Measurements from ENCODE around the gene MARK4.
"Not testable (repeated sequence)": the region's sequence is repeated elsewhere in the genome, so short reads cannot be mapped to it uniquely, and the experiment has no call there.

Gene MARK4

DNA sequence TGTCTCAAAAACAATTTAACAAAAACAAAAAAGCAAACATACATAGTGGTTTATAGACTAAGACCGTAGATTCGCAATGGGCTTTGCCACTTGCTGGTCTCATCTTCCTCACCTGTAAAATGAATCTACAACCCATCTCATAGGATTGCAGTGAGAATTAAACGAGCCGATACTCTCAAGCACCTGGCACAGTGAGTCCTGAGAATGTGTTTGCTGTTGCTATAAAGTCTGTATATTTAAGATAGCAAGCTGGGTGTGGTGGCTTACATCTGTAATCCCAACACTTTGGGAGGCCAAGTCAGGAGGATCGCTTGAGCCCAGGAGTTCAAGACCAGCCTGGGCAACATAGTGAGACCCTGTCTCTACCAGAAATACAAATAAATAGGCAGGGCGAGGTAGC is 28.3 kb upstream of the MARK4 start:
- TF ChIP-seq, protein P1, sequence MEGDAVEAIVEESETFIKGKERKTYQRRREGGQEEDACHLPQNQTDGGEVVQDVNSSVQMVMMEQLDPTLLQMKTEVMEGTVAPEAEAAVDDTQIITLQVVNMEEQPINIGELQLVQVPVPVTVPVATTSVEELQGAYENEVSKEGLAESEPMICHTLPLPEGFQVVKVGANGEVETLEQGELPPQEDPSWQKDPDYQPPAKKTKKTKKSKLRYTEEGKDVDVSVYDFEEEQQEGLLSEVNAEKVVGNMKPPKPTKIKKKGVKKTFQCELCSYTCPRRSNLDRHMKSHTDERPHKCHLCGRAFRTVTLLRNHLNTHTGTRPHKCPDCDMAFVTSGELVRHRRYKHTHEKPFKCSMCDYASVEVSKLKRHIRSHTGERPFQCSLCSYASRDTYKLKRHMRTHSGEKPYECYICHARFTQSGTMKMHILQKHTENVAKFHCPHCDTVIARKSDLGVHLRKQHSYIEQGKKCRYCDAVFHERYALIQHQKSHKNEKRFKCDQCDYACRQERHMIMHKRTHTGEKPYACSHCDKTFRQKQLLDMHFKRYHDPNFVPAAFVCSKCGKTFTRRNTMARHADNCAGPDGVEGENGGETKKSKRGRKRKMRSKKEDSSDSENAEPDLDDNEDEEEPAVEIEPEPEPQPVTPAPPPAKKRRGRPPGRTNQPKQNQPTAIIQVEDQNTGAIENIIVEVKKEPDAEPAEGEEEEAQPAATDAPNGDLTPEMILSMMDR (IDR thresholded peaks at IDR 0.05; ENCODE audit: borderline replicate concordance, insufficient read depth, low read depth, low read length) = no peak
- no peak overlapping the region for H3K4me3 ChIP-seq (ENCODE audit: low read depth, low read length)

DNA sequence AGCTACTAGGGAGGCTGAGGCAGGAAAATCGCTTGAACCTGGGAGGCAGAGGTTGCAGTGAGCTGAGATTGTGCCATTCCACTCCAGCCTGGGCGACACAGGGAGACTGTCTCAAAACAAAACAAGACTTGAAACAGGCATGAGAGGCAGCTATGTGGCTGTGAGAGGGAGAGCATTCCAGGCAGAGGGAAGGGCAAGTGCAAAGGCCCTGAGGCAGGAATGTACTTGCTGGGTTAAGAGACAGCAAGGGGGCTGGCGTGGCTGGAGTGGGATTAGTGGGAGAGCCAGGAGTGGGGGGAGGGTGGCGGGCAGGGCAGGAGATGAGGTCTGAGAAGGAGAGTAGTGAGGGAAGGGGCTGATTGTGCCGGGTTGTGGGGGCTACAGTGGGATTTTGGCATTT is 27.2 kb upstream of the MARK4 start:
- no peak overlapping the region for H3K4me3 ChIP-seq (ENCODE audit: low read depth, low read length)
- TF ChIP-seq, protein P1 (IDR thresholded peaks at IDR 0.05; ENCODE audit: borderline replicate concordance, insufficient read depth, low read depth, low read length) = no peak

DNA sequence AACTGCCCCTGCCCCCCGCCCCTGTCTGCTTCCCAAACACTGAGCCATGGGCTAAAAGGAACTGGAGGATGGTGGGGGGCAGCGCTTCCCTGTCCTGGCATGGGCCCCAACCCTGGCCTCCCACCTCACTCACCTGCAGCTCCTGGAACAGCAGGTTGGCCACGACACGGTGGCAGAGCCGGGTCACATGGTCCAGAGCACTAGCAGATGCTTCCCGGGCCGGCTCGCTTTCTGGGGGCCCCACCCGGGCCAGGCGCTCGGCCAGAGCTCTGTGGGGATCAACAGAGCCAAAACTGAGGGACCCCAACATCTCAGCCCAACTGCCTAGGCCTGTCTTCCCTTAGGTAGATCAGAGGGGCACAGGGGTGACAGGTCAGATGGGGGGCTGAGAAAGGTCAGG is 26.4 kb upstream of the MARK4 start:
- H3K4me3 ChIP-seq (ENCODE audit: low read depth, low read length) = no peak overlapping the region
- TF ChIP-seq, protein P1 (IDR thresholded peaks at IDR 0.05; ENCODE audit: borderline replicate concordance, insufficient read depth, low read depth, low read length) = no peak

DNA sequence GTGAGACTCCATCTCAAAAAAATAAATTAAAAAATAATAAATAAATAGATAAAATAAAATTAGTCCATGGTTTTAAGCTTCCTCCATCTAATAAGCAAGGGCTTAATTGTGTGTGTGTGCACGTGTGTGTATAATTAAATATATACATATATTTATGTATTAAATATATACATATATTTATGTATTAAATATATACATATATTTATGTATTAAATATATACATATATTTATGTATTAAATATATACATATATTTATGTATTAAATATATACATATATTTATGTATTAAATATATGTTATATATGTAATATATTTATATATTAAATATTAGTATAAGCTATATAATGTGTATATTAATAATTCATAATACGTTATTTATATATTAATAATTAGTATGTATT is 22.0 kb upstream of the MARK4 start:
- not testable (repeated sequence) for H3K4me3 ChIP-seq (ENCODE audit: low read depth, low read length)

DNA sequence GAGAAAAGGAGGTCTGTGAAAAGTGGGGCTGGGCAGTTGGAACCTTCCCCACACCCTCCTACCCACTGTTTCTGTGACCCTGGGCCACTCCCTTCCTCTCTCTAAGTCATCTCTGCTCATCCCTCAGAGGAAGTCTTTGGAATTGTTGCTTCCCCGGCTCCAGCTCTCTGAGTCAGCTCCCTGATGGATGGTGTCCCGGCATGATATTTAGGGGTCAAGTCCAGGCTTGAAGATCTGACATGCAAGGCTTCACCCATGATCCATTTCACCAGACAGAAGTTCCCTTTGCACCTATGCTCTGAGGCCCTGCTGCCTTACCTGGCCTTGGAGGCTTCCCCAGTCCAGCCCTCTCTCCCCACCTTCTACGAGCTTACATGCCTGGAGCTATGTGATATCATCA is 19.2 kb upstream of the MARK4 start:
- H3K4me3 ChIP-seq (ENCODE audit: low read depth, low read length) = no peak overlapping the region
- TF ChIP-seq, protein P1 (IDR thresholded peaks at IDR 0.05; ENCODE audit: borderline replicate concordance, insufficient read depth, low read depth, low read length) = no peak

DNA sequence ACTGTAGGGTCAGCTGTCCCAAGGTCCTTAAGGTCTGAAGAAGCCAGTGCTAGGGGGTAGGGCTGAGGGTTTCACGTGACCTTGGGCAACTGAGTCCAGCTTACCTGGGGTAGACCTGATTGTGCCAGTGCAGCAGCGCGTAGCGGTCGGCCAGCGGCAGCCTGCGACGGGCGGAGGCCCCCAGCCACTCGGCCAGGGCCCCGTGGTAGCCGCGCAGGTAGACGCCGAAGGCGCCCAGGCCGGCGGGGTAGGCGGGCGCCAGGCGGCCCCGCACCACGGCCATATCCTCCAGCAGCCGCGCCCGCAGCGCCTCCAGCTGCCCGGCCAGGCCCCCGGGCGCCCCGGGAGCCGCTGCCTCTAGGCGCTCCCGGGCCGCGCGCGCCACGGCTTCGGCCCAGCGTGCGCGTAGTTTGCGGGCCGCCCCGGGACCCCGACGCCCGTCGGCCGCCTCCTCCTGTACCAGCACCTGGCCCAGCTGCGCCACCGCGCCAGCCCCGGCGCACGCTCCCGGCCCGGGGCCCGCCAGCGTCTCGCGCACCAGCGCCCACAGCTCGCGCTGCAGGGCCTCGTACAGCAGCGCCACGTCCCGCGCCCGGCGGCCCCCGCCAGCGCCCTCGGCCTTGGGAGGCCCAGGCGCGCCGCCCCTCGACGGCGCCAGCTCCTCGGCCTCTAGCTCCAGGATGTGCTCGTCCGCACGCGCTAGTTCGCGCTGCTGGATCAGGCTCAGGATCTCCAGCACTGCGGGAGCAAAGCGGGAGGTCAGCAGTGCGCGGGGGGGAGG is 16.8 kb upstream of the MARK4 start:
- TF ChIP-seq, protein P1 (IDR thresholded peaks at IDR 0.05; ENCODE audit: borderline replicate concordance, insufficient read depth, low read depth, low read length) = no peak
- H3K4me3 ChIP-seq (ENCODE audit: low read depth, low read length) = no peak overlapping the region

DNA sequence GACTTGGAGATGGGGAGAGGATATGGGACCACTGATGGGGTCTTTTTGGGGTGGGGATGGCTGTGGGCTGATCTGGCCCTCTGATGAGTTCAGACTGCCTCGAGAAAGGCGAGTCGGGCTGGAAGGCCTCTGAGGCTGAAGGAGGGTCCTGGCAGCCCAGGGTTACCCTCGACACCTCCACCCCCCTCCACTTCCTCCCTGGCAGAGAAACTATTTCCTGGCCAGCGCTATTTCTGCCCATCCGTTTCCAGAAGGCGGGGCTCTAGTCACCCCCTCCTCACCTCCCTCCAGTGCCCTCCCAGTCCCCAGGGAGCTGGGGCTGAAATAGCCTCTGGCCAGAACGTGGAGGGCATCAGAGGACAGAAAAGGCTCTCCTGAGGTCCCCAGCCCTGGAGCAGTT is 15.6 kb upstream of the MARK4 start:
- no peak overlapping the region for H3K4me3 ChIP-seq (ENCODE audit: low read depth, low read length)

More for the DNA sequence above, 15.6 kb upstream of the MARK4 start:
- TF ChIP-seq, protein P1 (IDR thresholded peaks at IDR 0.05; ENCODE audit: borderline replicate concordance, insufficient read depth, low read depth, low read length) = no peak
